HepG2 (cell line): ENCODE results near the gene MRPL14. TPM values are rescaled to one million over a fixed set of nuclear protein-coding genes. Genes with fewer than 3 reads are reported as not detected.

Experiments used
- ADNP ChIP-seq: sonication (generic); formaldehyde crosslinking; IDR thresholded peaks from 2 replicates; pipeline ENCODE4 v1.4.0; 2020; ENCODE audit warnings: missing genetic modification reagents
- CCAR2 ChIP-seq: fragments of 200-400 bp; formaldehyde crosslinking; optimal IDR thresholded peaks from 2 replicates; pipeline ENCODE3; 2018; ENCODE audit warnings: low read depth, mild to moderate bottlenecking, low read length, moderate library complexity
- GPN1 ChIP-seq: sonication (generic); formaldehyde crosslinking; IDR thresholded peaks from 2 replicates; pipeline ENCODE4 v1.5.1; 2020; ENCODE audit warnings: missing genetic modification reagents, borderline replicate concordance
- MAF1 ChIP-seq: sonication (generic); formaldehyde crosslinking; IDR thresholded peaks from 2 replicates; pipeline ENCODE4 v1.5.0; 2020; ENCODE audit warnings: missing genetic modification reagents, borderline replicate concordance
- NR2C2 ChIP-seq: sonication (generic); formaldehyde crosslinking; IDR thresholded peaks from 2 replicates; pipeline ENCODE4 v1.4.0; 2020; ENCODE audit warnings: missing genetic modification reagents, mild to moderate bottlenecking, moderate library complexity, borderline replicate concordance
- PLSCR1 ChIP-seq: sonication (generic); formaldehyde crosslinking; IDR thresholded peaks from 2 replicates; pipeline ENCODE4 v1.5.0; 2020; ENCODE audit warnings: missing genetic modification reagents, mild to moderate bottlenecking, borderline replicate concordance
- PREB ChIP-seq: sonication (generic); formaldehyde crosslinking; IDR thresholded peaks from 2 replicates; pipeline ENCODE4 v1.4.0; 2020; ENCODE audit warnings: missing genetic modification reagents
- STAT5B ChIP-seq: sonication (generic); formaldehyde crosslinking; IDR thresholded peaks from 2 replicates; pipeline ENCODE4 v1.4.0; 2020; ENCODE audit warnings: missing genetic modification reagents
- TGIF2 ChIP-seq: IDR thresholded peaks from 2 replicates; pipeline ENCODE4 v1.6.1; 2016; ENCODE audit warnings: control low read depth, missing compliant biosample characterization
- UBTF ChIP-seq: sonication (generic); formaldehyde crosslinking; IDR thresholded peaks from 2 replicates; pipeline ENCODE4 v1.4.0; 2020; ENCODE audit warnings: mild to moderate bottlenecking, missing genetic modification reagents
- ZBTB40 ChIP-seq, 2 experiments: fragments of 450-650 bp in 1 of 2; sonication (generic) in 1 of 2; formaldehyde crosslinking in 1 of 2; IDR thresholded peaks; 2 replicates each; pipeline versions ENCODE4 v1.6.1 to v1.8.0; 2016 to 2022; ENCODE audit warnings: antibody characterized with exemption in 1 of 2, mild to moderate bottlenecking in 1 of 2, missing genetic modification reagents in 1 of 2
- ZNF17 ChIP-seq: sonication (generic); formaldehyde crosslinking; IDR thresholded peaks from 2 replicates; pipeline ENCODE4 v1.5.0; 2020; ENCODE audit warnings: mild to moderate bottlenecking, missing genetic modification reagents
- ZNF326 ChIP-seq: sonication (generic); formaldehyde crosslinking; IDR thresholded peaks from 2 replicates; pipeline ENCODE4 v1.4.0; 2020; ENCODE audit warnings: missing genetic modification reagents, borderline replicate concordance
- ZNF549 ChIP-seq: sonication (generic); formaldehyde crosslinking; IDR thresholded peaks from 2 replicates; pipeline ENCODE4 v1.5.0; 2020; ENCODE audit warnings: missing genetic modification reagents
- ZNF703 ChIP-seq: sonication (generic); formaldehyde crosslinking; IDR thresholded peaks from 2 replicates; pipeline ENCODE4 v1.5.1; 2020; ENCODE audit warnings: missing genetic modification reagents, mild to moderate bottlenecking, moderate library complexity, borderline replicate concordance
- ZNF776 ChIP-seq: sonication (generic); formaldehyde crosslinking; IDR thresholded peaks from 2 replicates; pipeline ENCODE4 v1.4.0; 2020; ENCODE audit warnings: mild to moderate bottlenecking, missing genetic modification reagents
- ZNF883 ChIP-seq: sonication (generic); formaldehyde crosslinking; IDR thresholded peaks from 2 replicates; pipeline ENCODE4 v1.5.1; 2020; ENCODE audit warnings: mild to moderate bottlenecking, missing genetic modification reagents; ENCODE audit errors: not compliant biosample characterization
- polyA plus RNA-seq, 8 experiments: library from polyadenylated mRNA; depleted of rRNA in 3 of 8; stranded (reverse) in 7 of 8; unstranded in 1 of 8; fragments of >200 nt; fragmentation: Illumina TruSeq in 4 of 8; extraction: Trizol in 4 of 8; gene quantifications; 2 replicates each; pipeline versions ENCODE4 v1.2.1 to v1.2.3, GENCODE V29; 2011 to 2016; ENCODE audit warnings: low read depth in 4 of 8, missing spikeins in 1 of 8, mixed read lengths in 1 of 8; ENCODE audit not compliant: insufficient read depth in 1 of 8
- total RNA-seq, 5 experiments: library from RNA; depleted of rRNA; stranded (reverse); fragments of >200 nt; fragmentation: Illumina TruSeq; extraction: Trizol; gene quantifications; 2 replicates each; pipeline ENCODE4 v1.2.3, GENCODE V29; 2016; ENCODE audit warnings: low read depth in 1 of 5

MRPL14 gene
- total and polyA plus RNA-seq, 2 of the 13 experiments (the other 11 are each of a cell fraction or from before 2014, with no cell fraction given) = 157 to 178 TPM

GRCh38 chr6:44074439-44074812, 52.8 kb downstream of the MRPL14 start (continued):
- 0 out of 2 replicates have a peak, but pooled peaks have one; percentile 5 for TF ChIP-seq UBTF
- no peak for TF ChIP-seq ZNF326 (CRISPR knock-in tag)
- peak; percentile 46; the same call in 1 of the 2 replicates for TF ChIP-seq TGIF2
- TF ChIP-seq NR2C2 (CRISPR knock-in tag) = no peak
- TF ChIP-seq MAF1 (CRISPR knock-in tag) = no peak
- TF ChIP-seq CCAR2 = no peak
- no peak for TF ChIP-seq ZNF703
- TF ChIP-seq ZNF17 = no peak
- TF ChIP-seq ZNF776 (CRISPR knock-in tag) = no peak
- no peak for TF ChIP-seq ADNP (CRISPR knock-in tag)
- TF ChIP-seq PLSCR1 (CRISPR knock-in tag) = no peak
- no peak for TF ChIP-seq PREB
- no peak for TF ChIP-seq ZBTB40 (IDR thresholded peaks at IDR 0.05)
- no peak; the same call in 1 of the 2 replicates for TF ChIP-seq ZBTB40 (CRISPR knock-in tag; IDR thresholded peaks at IDR 0.05)
- no peak for TF ChIP-seq ZNF883 (CRISPR knock-in tag)
- no peak for TF ChIP-seq GPN1
- no peak for TF ChIP-seq STAT5B (CRISPR knock-in tag)
- TF ChIP-seq ZNF549 = no peak
